Testis (tissue), 3 donors: ENCODE measurements around the gene PRG2. TPM values are rescaled to one million over a fixed set of nuclear protein-coding genes. Genes with fewer than 3 reads are reported as not detected.

ENCODE experiments used
- DNase-seq: peaks from one replicate; pipeline ENCODE4 v3.0.0-alpha.2; 2019
- H3K27ac ChIP-seq, 2 donors: fragments of 200-600 bp; sonication (generic); one replicate each; pipeline ENCODE4 v1.5.1; 2019
- H3K27me3 ChIP-seq: fragments of 200-600 bp; sonication (generic); one replicate; pipeline ENCODE4 v1.5.1; 2019
- H3K36me3 ChIP-seq: fragments of 200-600 bp; sonication (generic); one replicate; pipeline ENCODE4 v1.5.1; 2017; ENCODE audit warnings: low read depth; ENCODE audit errors: missing control alignments
- H3K4me1 ChIP-seq: fragments of 200-600 bp; sonication (generic); one replicate; pipeline ENCODE4 v1.5.1; 2019
- H3K4me3 ChIP-seq, 2 donors: fragments of 200-600 bp; sonication (generic); one replicate each; pipeline ENCODE4 v1.5.1; 2017 to 2019
- H3K9me3 ChIP-seq: fragments of 200-600 bp; sonication (generic); one replicate; pipeline ENCODE4 v1.5.1; 2017
- CTCF ChIP-seq, 3 experiments: fragments of 450-650 bp in 2 of 3; fragments of 200-600 bp in 1 of 3; sonication (generic) in 1 of 3; IDR thresholded peaks; one replicate each; pipeline ENCODE4 v1.5.1; 2016 to 2019; ENCODE audit warnings: antibody characterized with exemption in 3 of 3, mild to moderate bottlenecking in 2 of 3, moderate library complexity in 1 of 3
- POLR2A ChIP-seq: fragments of 450-650 bp; IDR thresholded peaks from one replicate; pipeline ENCODE4 v1.6.1; 2017; ENCODE audit warnings: antibody characterized with exemption, mild to moderate bottlenecking, moderate library complexity
- WGBS, 2 donors: methylation state at CpG; one replicate each; pipeline ENCODE4 v1.1.5; 2018; 5-methylcytosine and 5-hydroxymethylcytosine counted together
- intact Hi-C: fragments of 100-400 bp; cut with DNase I; formaldehyde crosslinking; loops from one replicate; pipeline ENCODE4 v1.15.1; 2023; ENCODE audit warnings: low total_unique reads
- polyA plus RNA-seq: library from polyadenylated mRNA; stranded (reverse); fragments of 350-450 nt; fragmentation: Illumina TruSeq; extraction: RNeasy Lipid Tissue Mini Kit (QIAGEN cat#74804); gene quantifications from one replicate; pipeline ENCODE4 v1.2.3, GENCODE V29; 2014; ENCODE audit warnings: low read depth, low replicate concordance; ENCODE audit not compliant: insufficient read depth
- total RNA-seq, 2 donors: library from RNA; depleted of rRNA; stranded (reverse); fragments of >200 nt; gene quantifications; one replicate each; pipeline ENCODE4 v1.2.3, GENCODE V29; 2016

PRG2 gene
- total and polyA plus RNA-seq, 3 donors from 2014 or later = not detected

GRCh38 chr11:57399972-57400578, 9.6 kb upstream of the PRG2 start:
- Histone ChIP-seq H3K4me1 (no peaks in the 10 kb centered on the region), H3K36me3 (no peaks in the 10 kb centered on the region), H3K4me3 (no peak overlapping the region), H3K9me3 (no peaks in the 10 kb centered on the region), H3K27ac (no peak overlapping the region), H3K27me3 (no peaks in the 10 kb centered on the region)
- intact Hi-C loops = no loop called here
- no peak for TF ChIP-seq CTCF (IDR thresholded peaks at IDR 0.05)
- no peak for TF ChIP-seq POLR2A
- 88 to 89% methylated on average over 4 of the region's 4 CpGs for WGBS, 2 donors
- DNase-seq = no peak

- Histone ChIP-seq H3K4me3 (no peak overlapping the region), H3K36me3 (no peaks in the 10 kb centered on the region), H3K27me3 (no peaks in the 10 kb centered on the region), H3K9me3 (no peaks in the 10 kb centered on the region), H3K4me1 (no peaks in the 10 kb centered on the region), H3K27ac (no peak overlapping the region)
- no peak for DNase-seq
- intact Hi-C loops = no loop called here
- no peak for TF ChIP-seq CTCF (IDR thresholded peaks at IDR 0.05)
- no peak for TF ChIP-seq POLR2A
- WGBS, 2 donors = 84 to 91% methylated on average over 5 of the region's 5 CpGs
Observed at GRCh38 chr11:57399221-57399620, 8.8 kb upstream of the PRG2 start.

- Histone ChIP-seq H3K27ac (no peak overlapping the region), H3K36me3 (no peaks in the 10 kb centered on the region), H3K27me3 (no peaks in the 10 kb centered on the region), H3K4me1 (no peaks in the 10 kb centered on the region), H3K9me3 (no peaks in the 10 kb centered on the region), H3K4me3 (no peak overlapping the region)
- intact Hi-C loops = no loop called here
- 86 to 90% methylated on average over 4 of the region's 4 CpGs for WGBS, 2 donors
- TF ChIP-seq CTCF (IDR thresholded peaks at IDR 0.05) (no peak), POLR2A (no peak)
- DNase-seq = no peak
Observed at GRCh38 chr11:57397394-57397990, 7.0 kb upstream of the PRG2 start.

GRCh38 chr11:57396744-57397143, 6.3 kb upstream of the PRG2 start:
- TF ChIP-seq CTCF (IDR thresholded peaks at IDR 0.05) (no peak), POLR2A (no peak)
- Histone ChIP-seq H3K4me1 (no peaks in the 10 kb centered on the region), H3K36me3 (no peaks in the 10 kb centered on the region), H3K27ac (no peak overlapping the region), H3K9me3 (no peaks in the 10 kb centered on the region), H3K4me3 (no peak overlapping the region), H3K27me3 (no peaks in the 10 kb centered on the region)
- intact Hi-C loops = no loop called here
- DNase-seq = no peak
- 79% methylated on average over 2 of the region's 2 CpGs for WGBS, 2 donors
